Muscle of back (tissue), 11 donors: ENCODE data around the gene ST6GALNAC4. TPM values are rescaled to one million over a fixed set of nuclear protein-coding genes. Genes with fewer than 3 reads are reported as not detected.

Experiments used
- DNase-seq, 3 donors: peaks; one replicate each; pipeline versions ENCODE4 v3.0.0 to v3.0.0-alpha.2; 2013
- polyA plus RNA-seq, 10 donors: library from polyadenylated mRNA; unstranded; fragments of 120-200 nt; gene quantifications; one replicate each; pipeline ENCODE4 v1.2.1, GENCODE V29; 2013; ENCODE audit not compliant: insufficient read length in 10 of 10

ST6GALNAC4 gene
- polyA plus RNA-seq, 10 donors, result 24.8 to 41.2 (median 29.6) TPM

- no peak for DNase-seq
Observed at GRCh38 chr9:127949827-127950512, 33.1 kb upstream of the ST6GALNAC4 start.

- no peak for DNase-seq
Observed at GRCh38 chr9:127947841-127948710, 31.2 kb upstream of the ST6GALNAC4 start.

- no peak for DNase-seq
Observed at GRCh38 chr9:127946728-127947127, 29.9 kb upstream of the ST6GALNAC4 start.

GRCh38 chr9:127945942-127946341 is 29.1 kb upstream of the ST6GALNAC4 start:
- no peak for DNase-seq

GRCh38 chr9:127945338-127945737 is 28.5 kb upstream of the ST6GALNAC4 start:
- no peak for DNase-seq

GRCh38 chr9:127944586-127945218 is 27.9 kb upstream of the ST6GALNAC4 start:
- DNase-seq, result no peak

GRCh38 chr9:127943731-127944144 is 26.9 kb upstream of the ST6GALNAC4 start:
- peak in 2 of 3 donors; percentile 78 to 83 for DNase-seq

- DNase-seq, result no peak
Observed at GRCh38 chr9:127943011-127943662, 26.3 kb upstream of the ST6GALNAC4 start.

GRCh38 chr9:127942216-127943010 is 25.6 kb upstream of the ST6GALNAC4 start:
- DNase-seq, result peak in 2 of 3 donors; percentile 55 to 79

- DNase-seq, result no peak
Observed at GRCh38 chr9:127941961-127942215, 25.0 kb upstream of the ST6GALNAC4 start.

GRCh38 chr9:127941062-127941960 is 24.5 kb upstream of the ST6GALNAC4 start:
- DNase-seq, result no peak

- DNase-seq, result no peak
Observed at GRCh38 chr9:127940593-127940992, 23.8 kb upstream of the ST6GALNAC4 start.

GRCh38 chr9:127938298-127938690 is 21.5 kb upstream of the ST6GALNAC4 start:
- peak in 1 of 3 donors; percentile 75 for DNase-seq

GRCh38 chr9:127937388-127938297 is 20.8 kb upstream of the ST6GALNAC4 start, which contains the start of gene DPM2:
Gene DPM2 (minus strand): TSS chr9:127937854. CDS start chr9:127937820, 34 bp downstream.
- DNase-seq, result peak; percentile 83 to 96 (median 93)

GRCh38 chr9:127937056-127937387 is 20.2 kb upstream of the ST6GALNAC4 start:
- DNase-seq, result no peak

- no peak for DNase-seq
Observed at GRCh38 chr9:127936347-127936852, 19.6 kb upstream of the ST6GALNAC4 start.

GRCh38 chr9:127935765-127936221 is 19.0 kb upstream of the ST6GALNAC4 start:
- DNase-seq, result no peak

- no peak for DNase-seq
Observed at GRCh38 chr9:127934986-127935385, 18.1 kb upstream of the ST6GALNAC4 start.

- no peak for DNase-seq
Observed at GRCh38 chr9:127934248-127934647, 17.4 kb upstream of the ST6GALNAC4 start.
